HG02840 (cell line): ENCODE data around the gene DHX36.

Source experiments
- ATAC-seq: cut with Tn5 transposase; IDR thresholded peaks from one replicate; pipeline ENCODE4 v1.9.1; 2021; ENCODE audit warnings: mild to moderate bottlenecking, moderate library complexity, moderate number of reproducible peaks; ENCODE audit not compliant: unreplicated experiment, low FRiP score

Gene DHX36

GRCh38 chr3:154323891-154324738 is at the start of gene DHX36:
Gene DHX36, minus strand, starts transcription at chr3:154324487. Its CDS starts 71 bp downstream, at chr3:154324416.
- ATAC-seq = peak; percentile 97

- ATAC-seq = no peak
Measured at GRCh38 chr3:154367221-154367620, 42.9 kb upstream of the DHX36 start.

- no peak for ATAC-seq
Measured at GRCh38 chr3:154364849-154365248, 40.6 kb upstream of the DHX36 start.

- no peak for ATAC-seq
Measured at GRCh38 chr3:154361099-154361498, 36.8 kb upstream of the DHX36 start.

GRCh38 chr3:154356009-154356408 is 31.7 kb upstream of the DHX36 start:
- no peak for ATAC-seq

GRCh38 chr3:154349223-154349622 is 24.9 kb upstream of the DHX36 start:
- no peak for ATAC-seq

GRCh38 chr3:154345422-154346122 is 21.3 kb upstream of the DHX36 start:
- no peak for ATAC-seq

GRCh38 chr3:154338570-154338969 is 14.3 kb upstream of the DHX36 start:
- no peak for ATAC-seq

- no peak for ATAC-seq
Measured at GRCh38 chr3:154338008-154338407, 13.7 kb upstream of the DHX36 start.

- ATAC-seq = no peak
Measured at GRCh38 chr3:154334973-154335420, 10.7 kb upstream of the DHX36 start.

- no peak for ATAC-seq
Measured at GRCh38 chr3:154327871-154328270, 3.6 kb upstream of the DHX36 start.

- no peak for ATAC-seq
Measured at GRCh38 chr3:154324919-154325318, 632 bp upstream of the DHX36 start.

GRCh38 chr3:154316974-154317767 is 7.1 kb downstream of the DHX36 start:
- ATAC-seq = no peak

GRCh38 chr3:154314152-154314551 is 10.1 kb downstream of the DHX36 start:
- no peak for ATAC-seq

- ATAC-seq = no peak
Measured at GRCh38 chr3:154310840-154311239, 13.4 kb downstream of the DHX36 start.

GRCh38 chr3:154307363-154307762 is 16.9 kb downstream of the DHX36 start:
- no peak for ATAC-seq

GRCh38 chr3:154304936-154305335 is 19.4 kb downstream of the DHX36 start:
- ATAC-seq = no peak

- no peak for ATAC-seq
Measured at GRCh38 chr3:154304116-154304786, 20.0 kb downstream of the DHX36 start.

- no peak for ATAC-seq
Measured at GRCh38 chr3:154301561-154301960, 22.7 kb downstream of the DHX36 start.

GRCh38 chr3:154294016-154294415 is 30.3 kb downstream of the DHX36 start:
- no peak for ATAC-seq
